HCT116 (cell line): ENCODE measurements around the gene ATP6V1G1. TPM values are rescaled to one million over a fixed set of nuclear protein-coding genes. Genes with fewer than 3 reads are reported as not detected.

ENCODE experiments used
- ATAC-seq: fragments of 200-7000 bp; cut with Tn5 transposase; 2 replicates; pipeline ENCODE4 v1.9.1; 2020; ENCODE audit warnings: mild to moderate bottlenecking, moderate library complexity
- BruUV-seq: library from RNA; stranded (reverse); fragments of 400-500 nt; replicated peaks from 2 replicates; lab custom pipeline; 2021; lab: Mats Ljungman, UMichigan
- CTCF ChIA-PET: fragments of 300-600 bp; sonication (Branson Sonifier 250); formaldehyde crosslinking; loops from one replicate; lab custom pipeline; 2021; ENCODE audit warnings: antibody characterized with exemption; lab: Charles Lee
- POLR2A ChIA-PET: fragments of 300-600, 350-600 bp; sonication (Branson Sonifier 250); formaldehyde crosslinking; loops from one replicate; lab custom pipeline; 2021; ENCODE audit warnings: antibody characterized with exemption; lab: Charles Lee
- RAD21 ChIA-PET, 2 experiments: fragments of 300-600 bp; sonication (Branson Sonifier 250); formaldehyde crosslinking; loops; one replicate each; lab custom pipeline; 2023; ENCODE audit warnings: low total read pairs in 2 of 2; ENCODE audit not compliant: uncharacterized antibody in 2 of 2, unreplicated experiment in 2 of 2, low non-redundant PET in 1 of 2; lab: Charles Lee
- DNase-seq: peaks from one replicate; pipeline ENCODE4 v3.0.0-alpha.2; 2010; ENCODE audit warnings: low read depth, low spot score
- H2AFZ ChIP-seq: fragments of 200-600 bp; shearing (Covaris generic), sonication (generic); 2 replicates; pipeline ENCODE4 v1.6.1; 2017; ENCODE audit warnings: low read depth, mixed run types, mixed read lengths, antibody characterized with exemption, low read length; ENCODE audit not compliant: poor library complexity, severe bottlenecking
- H3K27ac ChIP-seq: 2 replicates; pipeline ENCODE4 v1.5.1; 2012; ENCODE audit warnings: low read depth, low read length
- H3K27me3 ChIP-seq: fragments of 200-600 bp; sonication (generic); 2 replicates; pipeline ENCODE4 v1.6.1; 2016; ENCODE audit warnings: mixed run types, low read length, mixed read lengths; ENCODE audit not compliant: insufficient read depth
- H3K36me3 ChIP-seq, 2 experiments: fragments of 200-500 bp in 1 of 2; fragments of 200-600 bp in 1 of 2; sonication (Bioruptor generic) in 1 of 2; sonication (generic) in 1 of 2; 2 replicates each; pipeline versions ENCODE4 v1.5.1 to v1.6.1; 2014 to 2016; ENCODE audit warnings: low read length in 2 of 2, inconsistent platforms in 1 of 2, mixed read lengths in 1 of 2, mixed run types in 1 of 2; ENCODE audit not compliant: insufficient read depth in 2 of 2, control insufficient read depth in 1 of 2
- H3K4me1 ChIP-seq, 2 experiments: fragments of 200-600 bp in 1 of 2; sonication (generic) in 1 of 2; 2 replicates each; pipeline versions ENCODE4 v1.5.1 to v1.6.1; 2012 to 2017; ENCODE audit warnings: low read length in 2 of 2, inconsistent platforms in 1 of 2, mild to moderate bottlenecking in 1 of 2, mixed read lengths in 1 of 2, mixed run types in 1 of 2, moderate library complexity in 1 of 2; ENCODE audit not compliant: insufficient read depth in 2 of 2, control insufficient read depth in 1 of 2
- H3K4me2 ChIP-seq: fragments of 200-600 bp; sonication (generic); 2 replicates; pipeline ENCODE4 v1.6.1; 2017; ENCODE audit warnings: mixed run types, low read length, mixed read lengths
- H3K4me3 ChIP-seq, 2 experiments: fragments of 200-600 bp in 1 of 2; sonication (generic) in 1 of 2; replicated peaks in 1 of 2; 2 replicates each; pipeline ENCODE4 v1.5.1; 2011 to 2016; ENCODE audit warnings: low read length in 2 of 2, control low read depth in 1 of 2, low read depth in 1 of 2, mild to moderate bottlenecking in 1 of 2, mixed read lengths in 1 of 2, mixed run types in 1 of 2
- H3K79me2 ChIP-seq: fragments of 200-600 bp; sonication (generic); 2 replicates; pipeline ENCODE4 v1.6.1; 2017; ENCODE audit warnings: mild to moderate bottlenecking, mixed run types, low read length, moderate library complexity, mixed read lengths; ENCODE audit not compliant: insufficient read depth
- H3K9ac ChIP-seq: fragments of 200-600 bp; sonication (generic); 2 replicates; pipeline ENCODE4 v1.6.1; 2016; ENCODE audit warnings: low read length, mixed read lengths
- H3K9me2 ChIP-seq: fragments of 200-600 bp; sonication (generic), shearing (Covaris generic); 2 replicates; pipeline ENCODE4 v1.6.1; 2017; ENCODE audit warnings: mixed run types, mild to moderate bottlenecking, moderate library complexity; ENCODE audit not compliant: insufficient read depth
- H3K9me3 ChIP-seq, 2 experiments: fragments of 200-500 bp in 1 of 2; fragments of 200-600 bp in 1 of 2; sonication (Bioruptor generic) in 1 of 2; sonication (generic) in 1 of 2; 2 replicates each; pipeline ENCODE4 v1.6.1; 2014 to 2017; ENCODE audit warnings: low read length in 2 of 2, mixed read lengths in 2 of 2, inconsistent platforms in 1 of 2, low read depth in 1 of 2, mild to moderate bottlenecking in 1 of 2, mixed run types in 1 of 2, moderate library complexity in 1 of 2; ENCODE audit not compliant: control insufficient read depth in 1 of 2, insufficient read depth in 1 of 2
- H4K20me1 ChIP-seq: fragments of 200-600 bp; sonication (generic), shearing (Covaris generic); 2 replicates; pipeline ENCODE4 v1.6.1; 2017; ENCODE audit warnings: mixed run types, mild to moderate bottlenecking, moderate library complexity; ENCODE audit not compliant: insufficient read depth
- CEBPB ChIP-seq: IDR thresholded peaks from 2 replicates; pipeline ENCODE4 v1.6.1; 2012; ENCODE audit warnings: low read depth
- ELF1 ChIP-seq: IDR thresholded peaks from 2 replicates; pipeline ENCODE4 v1.6.1; 2012; ENCODE audit warnings: low read depth, borderline replicate concordance
- MAX ChIP-seq: IDR thresholded peaks from 2 replicates; pipeline ENCODE4 v1.6.1; 2012
- POLR2A ChIP-seq: IDR thresholded peaks from 2 replicates; pipeline ENCODE4 v1.7.0; 2011; ENCODE audit warnings: borderline replicate concordance; ENCODE audit not compliant: insufficient read depth, insufficient read length; ENCODE audit errors: extremely low read depth
- RAD21 ChIP-seq: IDR thresholded peaks from 2 replicates; pipeline ENCODE4 v1.6.1; 2012; ENCODE audit warnings: low read depth, mild to moderate bottlenecking
- SIN3A ChIP-seq: IDR thresholded peaks from 2 replicates; pipeline ENCODE4 v1.6.1; 2012; ENCODE audit warnings: low read depth
- SP1 ChIP-seq: IDR thresholded peaks from 2 replicates; pipeline ENCODE4 v1.6.1; 2012; ENCODE audit warnings: low read depth
- SRF ChIP-seq: IDR thresholded peaks from 2 replicates; pipeline ENCODE4 v1.6.1; 2012; ENCODE audit warnings: low read depth
- TCF7L2 ChIP-seq: IDR thresholded peaks from 2 replicates; pipeline ENCODE4 v1.7.0; 2011; ENCODE audit warnings: borderline replicate concordance, inconsistent platforms; ENCODE audit not compliant: insufficient read depth, insufficient read length; ENCODE audit errors: extremely low read depth
- YY1 ChIP-seq: IDR thresholded peaks from 2 replicates; pipeline ENCODE4 v1.6.1; 2011; ENCODE audit warnings: low read length, low read depth, moderate library complexity, mild to moderate bottlenecking; ENCODE audit not compliant: insufficient replicate concordance; ENCODE audit errors: extremely low read depth
- ZBTB33 ChIP-seq: IDR thresholded peaks from 2 replicates; pipeline ENCODE4 v1.6.1; 2011; ENCODE audit warnings: mild to moderate bottlenecking, low read length, moderate library complexity; ENCODE audit not compliant: insufficient replicate concordance; ENCODE audit errors: extremely low read depth
- ZNF274 ChIP-seq: fragments of 200-500 bp; sonication (Bioruptor generic); IDR thresholded peaks from 2 replicates; pipeline ENCODE4 v1.6.1; 2014; ENCODE audit warnings: mild to moderate bottlenecking, low read depth, low read length, inconsistent platforms
- intact Hi-C: fragments of 100-400 bp; cut with micrococcal nuclease; formaldehyde crosslinking; loops from 2 replicates; pipeline ENCODE4 v1.10.0; 2022
- total RNA-seq: library from RNA; stranded (reverse); gene quantifications from one replicate; pipeline ENCODE4 v1.2.1, GENCODE V29; 2021; ENCODE audit not compliant: unreplicated experiment

Gene ATP6V1G1
- total RNA-seq, 1 experiment from 2014 or later, result 72.3 TPM

- Histone ChIP-seq H3K4me3 (no peak overlapping the region), H3K9me3 (no peaks in the 10 kb centered on the region), H3K27ac (no peak overlapping the region), H3K9ac (no peak overlapping the region), H3K4me2 (no peak overlapping the region), H2AFZ (no peak overlapping the region), H3K9me2 (no peaks in the 10 kb centered on the region), H4K20me1 (no peaks in the 10 kb centered on the region), H3K4me1 (no peaks in the 10 kb centered on the region; a peak in 1 of 4 replicates), H3K79me2 (no peaks in the 10 kb centered on the region), H3K27me3 (0 out of 2 replicates have a peak, but pooled peaks cover 5% of the 10 kb centered on the region), H3K36me3 (no peaks in the 10 kb centered on the region)
- ATAC-seq (no peak), DNase-seq (no peak)
- no TSS peak for BruUV-seq
- TF ChIP-seq RAD21 (no peak), POLR2A (no peak), MAX (no peak), SP1 (no peak), ELF1 (no peak), SIN3A (no peak), SRF (no peak), TCF7L2 (no peak), ZBTB33 (no peak), ZNF274 (no peak), CEBPB (no peak), YY1 (no peak)
- ChIA-PET POLR2A (no interaction called here), CTCF (no interaction called here), RAD21 (no interaction called here)
- intact Hi-C loops, result no loop called here
Measured at GRCh38 chr9:114559830-114560513, 27.6 kb upstream of the ATP6V1G1 start.
